ENCODE measurements around the gene RBMS3.

DNA sequence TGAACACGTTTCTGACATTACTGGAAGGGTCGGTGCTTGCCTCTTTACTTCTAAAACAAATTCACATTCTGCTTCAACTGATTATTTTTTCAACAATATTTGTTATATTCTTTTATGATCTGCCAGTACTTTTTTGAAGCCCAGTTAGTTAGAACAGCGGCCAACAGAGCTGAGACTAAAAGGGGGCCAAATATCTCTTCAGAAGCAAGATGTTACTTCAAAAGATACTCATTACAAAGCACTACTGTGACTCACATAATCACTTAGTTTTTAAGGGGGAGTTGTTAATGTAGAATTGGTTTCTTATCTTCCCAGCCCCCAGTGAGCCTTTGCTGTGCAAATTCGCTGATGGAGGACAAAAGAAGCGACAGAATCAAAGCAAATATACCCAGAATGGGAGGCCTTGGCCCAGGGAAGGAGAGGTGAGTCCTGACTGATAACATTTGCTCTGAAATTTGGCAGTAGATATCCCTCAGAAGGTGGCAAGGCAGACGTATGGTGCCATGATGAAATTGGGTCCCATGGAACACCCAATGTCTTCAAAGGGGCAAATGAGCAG lies 587.8 kb downstream of the RBMS3 start:
- TF ChIP-seq CTCF (IDR thresholded peaks at IDR 0.05) (no peak), POLR2AphosphoS5 (IDR thresholded peaks at IDR 0.05) (no peak), EP300 (IDR thresholded peaks at IDR 0.05) (no peak)
